CD4-positive, alpha-beta T cell (primary cell): ENCODE measurements around the gene ABLIM2. TPM values are rescaled to one million over a fixed set of nuclear protein-coding genes. Genes with fewer than 3 reads are reported as not detected.

Experiments used
- ATAC-seq: fragments of 200-7000 bp; cut with Tn5 transposase; one replicate; pipeline ENCODE4 v1.10.0; 2022; ENCODE audit warnings: mild to moderate bottlenecking; ENCODE audit not compliant: poor library complexity
- CTCF ChIA-PET: fragments of 350-600 bp; sonication (Branson Sonifier 250); formaldehyde crosslinking; loops from one replicate; lab custom pipeline; 2021; ENCODE audit warnings: antibody characterized with exemption, inconsistent platforms; lab: Charles Lee
- POLR2A ChIA-PET: fragments of 350-600 bp; sonication (Branson Sonifier 250); formaldehyde crosslinking; loops from one replicate; lab custom pipeline; 2021; ENCODE audit warnings: antibody characterized with exemption, inconsistent platforms; lab: Charles Lee
- DNase-seq, 14 experiments: peaks; one replicate each; pipeline ENCODE4 v3.0.0-alpha.2; 2013 to 2020; ENCODE audit warnings: mixed read lengths in 2 of 14
- H3K27ac ChIP-seq, 2 donors: one replicate each; pipeline versions ENCODE4 v1.5.1 to v1.7.0; 2013; ENCODE audit warnings: low read length in 2 of 2, low read depth in 1 of 2, mild to moderate bottlenecking in 1 of 2
- H3K27me3 ChIP-seq, 2 experiments: 1 replicate in 1 of 2; 2 replicates in 1 of 2; pipeline versions ENCODE4 v1.6.1 to v1.7.0; 2013; ENCODE audit warnings: low read length in 2 of 2, control low read depth in 1 of 2, mild to moderate bottlenecking in 1 of 2, moderate library complexity in 1 of 2; ENCODE audit not compliant: insufficient read depth in 2 of 2, control insufficient read depth in 1 of 2
- H3K36me3 ChIP-seq: one replicate; pipeline ENCODE4 v1.6.1; 2013; ENCODE audit warnings: low read length, control low read depth; ENCODE audit not compliant: insufficient read depth
- H3K4me1 ChIP-seq: one replicate; pipeline ENCODE4 v1.6.1; 2013; ENCODE audit warnings: low read length, control low read depth; ENCODE audit not compliant: insufficient read depth
- H3K4me3 ChIP-seq: one replicate; pipeline ENCODE4 v1.5.1; 2013; ENCODE audit warnings: mild to moderate bottlenecking, low read length, moderate library complexity
- H3K9me3 ChIP-seq, 2 experiments: 1 replicate in 1 of 2; 2 replicates in 1 of 2; pipeline versions ENCODE4 v1.6.1 to v1.7.0; 2013; ENCODE audit warnings: low read length in 2 of 2, mild to moderate bottlenecking in 2 of 2, control low read depth in 1 of 2, moderate library complexity in 1 of 2; ENCODE audit not compliant: control insufficient read depth in 1 of 2, insufficient read depth in 1 of 2
- H3K27ac Mint-ChIP-seq: one replicate; pipeline ENCODE4 v1.8.0; 2020; ENCODE audit warnings: mixed read lengths
- H3K27me3 Mint-ChIP-seq: one replicate; pipeline ENCODE4 v1.8.0; 2021; ENCODE audit warnings: mixed read lengths
- H3K36me3 Mint-ChIP-seq: one replicate; pipeline ENCODE4 v1.8.0; 2021; ENCODE audit warnings: low read depth, mixed read lengths
- H3K4me1 Mint-ChIP-seq: one replicate; pipeline ENCODE4 v1.8.0; 2021; ENCODE audit warnings: low read depth, mixed read lengths
- H3K4me3 Mint-ChIP-seq: one replicate; pipeline ENCODE4 v1.8.0; 2020; ENCODE audit warnings: mild to moderate bottlenecking, mixed read lengths
- H3K9me3 Mint-ChIP-seq: one replicate; pipeline ENCODE4 v1.8.0; 2020; ENCODE audit warnings: mixed read lengths
- intact Hi-C, 2 experiments: fragments of 100-400 bp; cut with DNase I in 1 of 2; cut with micrococcal nuclease in 1 of 2; formaldehyde crosslinking; loops; one replicate each; pipeline versions ENCODE4 v1.15.1 to v1.9.0; 2023 to 2025; cut with DNase I, micrococcal nuclease
- total RNA-seq, 174 experiments: library from RNA in 2 of 174; stranded (reverse) in 2 of 174; gene quantifications; one replicate each; pipeline ENCODE4 v1.2.3 and lab custom pipeline; 2021 to 2026
- TF ChIP-seq, protein P1 (sequence below): fragments of 200-600 bp; IDR thresholded peaks from one replicate; pipeline ENCODE4 v1.8.0; 2022; ENCODE audit warnings: antibody characterized with exemption, mild to moderate bottlenecking

The ABLIM2 gene
- total RNA-seq, 2 experiments from 2014 or later, result 2.5 to 2.7 TPM

DNA sequence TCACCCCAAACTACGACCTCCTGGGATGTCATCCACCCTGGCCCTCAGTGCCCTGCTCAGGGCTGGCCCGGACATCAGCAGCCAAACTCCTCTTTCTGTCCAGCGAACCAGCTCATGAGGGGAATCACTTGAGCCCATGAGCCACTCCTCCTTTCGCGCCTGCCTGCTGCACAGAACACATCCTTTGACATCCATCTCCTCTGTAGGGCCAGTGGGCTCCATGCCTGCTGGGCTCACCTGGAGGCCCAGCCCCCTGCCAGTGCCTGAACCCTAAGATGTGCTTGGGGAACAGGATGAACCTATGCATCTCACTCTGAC is 43.5 kb downstream of the ABLIM2 start:
- intact Hi-C loops, result no loop called here

DNA sequence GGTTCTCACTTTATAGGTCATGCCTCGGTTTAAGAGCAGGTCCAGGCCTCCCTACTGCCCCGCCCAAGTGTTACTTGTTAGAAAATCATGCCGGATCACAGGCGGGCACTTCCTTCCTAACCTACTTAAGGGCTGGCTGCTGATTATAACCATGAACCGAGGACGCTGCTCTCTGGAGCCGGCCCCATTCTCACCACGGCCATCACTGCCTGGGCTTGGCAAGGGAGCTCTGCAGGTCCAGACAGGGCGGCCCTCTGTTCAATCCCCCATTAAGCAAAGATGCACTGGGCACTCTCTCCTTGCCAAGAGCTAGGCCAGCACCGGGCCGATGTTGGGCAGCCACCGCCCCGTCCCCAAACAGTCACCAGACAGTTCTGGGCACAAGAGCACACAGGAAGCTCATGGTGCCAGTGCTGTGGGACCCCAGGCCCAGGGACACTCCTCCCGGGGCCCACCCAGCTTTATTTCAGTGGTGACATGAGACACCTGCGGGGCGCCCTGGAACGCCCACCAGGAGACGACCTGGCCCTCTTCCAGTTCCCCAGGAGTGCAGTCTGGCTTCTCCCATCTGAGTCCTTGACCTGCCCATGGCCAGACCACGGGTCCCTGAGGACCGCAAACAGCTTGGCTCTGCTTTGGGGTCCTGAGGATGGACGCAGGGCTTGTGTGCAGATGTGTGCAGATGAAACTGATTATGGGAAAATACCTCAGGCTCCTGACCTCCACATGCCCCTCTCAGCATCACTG is 44.0 kb downstream of the ABLIM2 start:
- no peaks in the 10 kb centered on the region for H3K4me1 Mint-ChIP-seq
- H3K9me3 ChIP-seq, result peaks cover 0 to 9% of the 10 kb centered on the region in 2 experiments
- H3K36me3 Mint-ChIP-seq, result no peaks in the 10 kb centered on the region
- intact Hi-C loops, result no loop called here
- ChIA-PET POLR2A (no interaction called here), CTCF (no interaction called here)
- peaks cover 2% of the 10 kb centered on the region for H3K4me1 ChIP-seq
- H3K27ac ChIP-seq, result no peak overlapping the region
- no peaks in the 10 kb centered on the region for H3K36me3 ChIP-seq
- TF ChIP-seq, protein P1, sequence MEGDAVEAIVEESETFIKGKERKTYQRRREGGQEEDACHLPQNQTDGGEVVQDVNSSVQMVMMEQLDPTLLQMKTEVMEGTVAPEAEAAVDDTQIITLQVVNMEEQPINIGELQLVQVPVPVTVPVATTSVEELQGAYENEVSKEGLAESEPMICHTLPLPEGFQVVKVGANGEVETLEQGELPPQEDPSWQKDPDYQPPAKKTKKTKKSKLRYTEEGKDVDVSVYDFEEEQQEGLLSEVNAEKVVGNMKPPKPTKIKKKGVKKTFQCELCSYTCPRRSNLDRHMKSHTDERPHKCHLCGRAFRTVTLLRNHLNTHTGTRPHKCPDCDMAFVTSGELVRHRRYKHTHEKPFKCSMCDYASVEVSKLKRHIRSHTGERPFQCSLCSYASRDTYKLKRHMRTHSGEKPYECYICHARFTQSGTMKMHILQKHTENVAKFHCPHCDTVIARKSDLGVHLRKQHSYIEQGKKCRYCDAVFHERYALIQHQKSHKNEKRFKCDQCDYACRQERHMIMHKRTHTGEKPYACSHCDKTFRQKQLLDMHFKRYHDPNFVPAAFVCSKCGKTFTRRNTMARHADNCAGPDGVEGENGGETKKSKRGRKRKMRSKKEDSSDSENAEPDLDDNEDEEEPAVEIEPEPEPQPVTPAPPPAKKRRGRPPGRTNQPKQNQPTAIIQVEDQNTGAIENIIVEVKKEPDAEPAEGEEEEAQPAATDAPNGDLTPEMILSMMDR, result no peak
- no peak overlapping the region for H3K4me3 Mint-ChIP-seq
- peaks cover 3% of the 10 kb centered on the region for H3K27me3 Mint-ChIP-seq
- H3K4me3 ChIP-seq, result no peak overlapping the region
- H3K27ac Mint-ChIP-seq, result no peak overlapping the region
- DNase-seq (no peak), ATAC-seq (no peak)
- no peaks in the 10 kb centered on the region for H3K27me3 ChIP-seq
- H3K9me3 Mint-ChIP-seq, result no peaks in the 10 kb centered on the region

More for the DNA sequence above, 43.5 kb downstream of the ABLIM2 start:
- Histone ChIP-seq H3K27ac (no peak overlapping the region), H3K4me1 (peaks cover 2% of the 10 kb centered on the region), H3K36me3 (no peaks in the 10 kb centered on the region), H3K4me3 (no peak overlapping the region), H3K27me3 (no peaks in the 10 kb centered on the region), H3K9me3 (peaks cover 0 to 9% of the 10 kb centered on the region in 2 experiments)
- no peak for DNase-seq
- H3K9me3 Mint-ChIP-seq, result no peaks in the 10 kb centered on the region
- TF ChIP-seq, protein P1, result no peak
- no peaks in the 10 kb centered on the region for H3K36me3 Mint-ChIP-seq
- H3K27me3 Mint-ChIP-seq, result peaks cover 3% of the 10 kb centered on the region
- no peak for ATAC-seq
- no peak overlapping the region for H3K27ac Mint-ChIP-seq
- ChIA-PET CTCF (no interaction called here), POLR2A (no interaction called here)
- no peak overlapping the region for H3K4me3 Mint-ChIP-seq
- H3K4me1 Mint-ChIP-seq, result no peaks in the 10 kb centered on the region

DNA sequence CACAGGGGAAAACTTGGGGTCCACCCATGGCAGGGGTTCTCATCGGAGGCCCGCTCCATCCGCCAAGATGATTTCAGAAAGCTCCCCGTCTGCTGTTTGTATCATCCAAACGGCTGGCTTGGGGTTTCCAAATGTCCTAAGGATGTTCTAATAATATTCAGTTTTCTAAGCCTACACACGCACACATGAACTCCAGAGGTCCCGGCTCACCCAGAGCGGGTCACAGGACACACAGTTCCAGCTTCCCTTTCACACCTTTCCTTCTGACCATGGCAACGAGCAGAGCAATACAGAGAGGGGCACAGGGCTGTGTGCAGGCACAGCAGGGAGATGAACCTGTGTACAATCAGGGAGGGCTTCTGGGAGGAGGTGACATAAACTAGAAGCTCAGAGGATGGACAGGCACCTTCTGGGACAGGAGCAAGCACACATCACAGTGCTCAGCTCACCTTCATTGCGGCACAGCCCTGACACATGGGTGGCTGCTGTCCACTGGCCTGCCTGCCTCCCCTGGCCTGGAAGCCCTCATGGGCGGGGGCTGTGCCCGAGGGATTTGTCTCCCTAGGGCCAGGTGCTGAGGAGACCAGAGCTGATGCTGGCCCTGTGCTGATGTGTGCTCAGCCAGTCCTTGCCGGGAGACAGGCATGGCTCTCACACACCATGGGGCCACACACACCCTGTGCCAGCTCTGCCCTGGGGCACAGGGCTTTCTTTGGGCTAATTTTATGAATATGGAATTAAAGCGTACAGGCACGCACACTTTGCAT is 44.8 kb downstream of the ABLIM2 start:
- H3K4me1 ChIP-seq, result peaks cover 2% of the 10 kb centered on the region
- no peak overlapping the region for H3K27ac Mint-ChIP-seq
- no peaks in the 10 kb centered on the region for H3K4me1 Mint-ChIP-seq
- peaks cover 0 to 9% of the 10 kb centered on the region in 2 experiments for H3K9me3 ChIP-seq
- H3K36me3 ChIP-seq, result no peaks in the 10 kb centered on the region
- H3K27me3 Mint-ChIP-seq, result peaks cover 3% of the 10 kb centered on the region
- ChIA-PET CTCF (no interaction called here), POLR2A (no interaction called here)
- no peak for ATAC-seq
- no peak overlapping the region for H3K4me3 ChIP-seq
- no peak for DNase-seq
- intact Hi-C loops, result no loop called here
- H3K27me3 ChIP-seq, result no peaks in the 10 kb centered on the region
- no peaks in the 10 kb centered on the region for H3K36me3 Mint-ChIP-seq
- no peaks in the 10 kb centered on the region for H3K9me3 Mint-ChIP-seq
- H3K27ac ChIP-seq, result no peak overlapping the region
- TF ChIP-seq, protein P1, result no peak
- no peak overlapping the region for H3K4me3 Mint-ChIP-seq
